H9 (cell line): ENCODE data around the gene ATP6V0A1. TPM values are rescaled to one million over a fixed set of nuclear protein-coding genes. Genes with fewer than 3 reads are reported as not detected.

Experiments used
- DNase-seq: peaks from one replicate; pipeline ENCODE4 v3.0.0-alpha.2; 2017
- H2AFZ ChIP-seq: one replicate; pipeline ENCODE4 v1.6.1; 2013; ENCODE audit warnings: mild to moderate bottlenecking, low read length, control low read depth, moderate library complexity
- H2AK5ac ChIP-seq: 2 replicates; pipeline ENCODE4 v1.6.1; 2013; ENCODE audit warnings: low read length, control low read depth, mixed read lengths; ENCODE audit not compliant: insufficient read length
- H2BK120ac ChIP-seq: one replicate; pipeline ENCODE4 v1.6.1; 2013; ENCODE audit warnings: low read depth, mild to moderate bottlenecking, low read length, control low read depth, inconsistent platforms; ENCODE audit not compliant: poor library complexity, severe bottlenecking
- H2BK12ac ChIP-seq: 2 replicates; pipeline ENCODE4 v1.6.1; 2013; ENCODE audit warnings: low read length, control low read depth, mixed read lengths, low read depth; ENCODE audit not compliant: insufficient read length
- H2BK15ac ChIP-seq: 2 replicates; pipeline ENCODE4 v1.6.1; 2013; ENCODE audit warnings: low read depth, low read length, control low read depth
- H2BK20ac ChIP-seq: one replicate; pipeline ENCODE4 v1.6.1; 2013; ENCODE audit warnings: low read depth, mild to moderate bottlenecking, low read length, control low read depth, inconsistent platforms; ENCODE audit not compliant: poor library complexity, severe bottlenecking
- H2BK5ac ChIP-seq: 2 replicates; pipeline ENCODE4 v1.6.1; 2013; ENCODE audit warnings: low read length, control low read depth, mixed read lengths; ENCODE audit not compliant: insufficient read length
- H3K14ac ChIP-seq: 2 replicates; pipeline ENCODE4 v1.6.1; 2013; ENCODE audit warnings: low read length, control low read depth; ENCODE audit not compliant: insufficient read depth
- H3K18ac ChIP-seq: 2 replicates; pipeline ENCODE4 v1.6.1; 2013; ENCODE audit warnings: low read depth, mild to moderate bottlenecking, mixed read lengths, low read length, control low read depth; ENCODE audit not compliant: insufficient read length
- H3K23ac ChIP-seq: 2 replicates; pipeline ENCODE4 v1.6.1; 2013; ENCODE audit warnings: low read length, control low read depth, mixed read lengths, low read depth; ENCODE audit not compliant: insufficient read length
- H3K23me2 ChIP-seq: 2 replicates; pipeline ENCODE4 v1.6.1; 2013; ENCODE audit warnings: low read depth, mild to moderate bottlenecking, mixed read lengths, low read length, control low read depth; ENCODE audit not compliant: insufficient read length, poor library complexity, severe bottlenecking
- H3K27ac ChIP-seq: 2 replicates; pipeline ENCODE4 v1.5.1; 2013; ENCODE audit warnings: low read length, control low read depth, mixed read lengths, low read depth; ENCODE audit not compliant: insufficient read length
- H3K27me3 ChIP-seq: 2 replicates; pipeline ENCODE4 v1.6.1; 2013; ENCODE audit warnings: low read length, control low read depth, inconsistent platforms; ENCODE audit not compliant: insufficient read depth
- H3K4ac ChIP-seq: 2 replicates; pipeline ENCODE4 v1.6.1; 2013; ENCODE audit warnings: low read depth, mild to moderate bottlenecking, control low read depth, inconsistent platforms, low read length, moderate library complexity
- H3K4me1 ChIP-seq: 2 replicates; pipeline ENCODE4 v1.6.1; 2013; ENCODE audit warnings: low read length, control low read depth, inconsistent platforms; ENCODE audit not compliant: insufficient read depth
- H3K4me2 ChIP-seq: 2 replicates; pipeline ENCODE4 v1.6.1; 2013; ENCODE audit warnings: low read length, control low read depth, mixed read lengths; ENCODE audit not compliant: insufficient read length, insufficient read depth
- H3K56ac ChIP-seq: 2 replicates; pipeline ENCODE4 v1.6.1; 2013; ENCODE audit warnings: low read depth, mild to moderate bottlenecking, mixed read lengths, low read length, control low read depth; ENCODE audit not compliant: insufficient read length
- H3K79me1 ChIP-seq: 2 replicates; pipeline ENCODE4 v1.6.1; 2013; ENCODE audit warnings: low read depth, mild to moderate bottlenecking, moderate library complexity, low read length, control low read depth, inconsistent platforms; ENCODE audit not compliant: insufficient read depth, poor library complexity, severe bottlenecking
- H3K79me2 ChIP-seq: 2 replicates; pipeline ENCODE4 v1.6.1; 2013; ENCODE audit warnings: low read length, control low read depth, inconsistent platforms; ENCODE audit not compliant: insufficient read depth
- H3K9ac ChIP-seq: 2 replicates; pipeline ENCODE4 v1.6.1; 2013; ENCODE audit warnings: low read length, control low read depth, mixed read lengths; ENCODE audit not compliant: insufficient read length; ENCODE audit errors: extremely low read depth
- H3K9me3 ChIP-seq: one replicate; pipeline ENCODE4 v1.6.1; 2013; ENCODE audit warnings: low read depth, low read length, inconsistent platforms; ENCODE audit not compliant: control insufficient read depth
- H3T11ph ChIP-seq: one replicate; pipeline ENCODE4 v1.6.1; 2013; ENCODE audit warnings: mild to moderate bottlenecking, low read length, control low read depth, inconsistent platforms
- H4K20me1 ChIP-seq: one replicate; pipeline ENCODE4 v1.6.1; 2013; ENCODE audit not compliant: control insufficient read depth, insufficient read length, insufficient read depth
- H4K5ac ChIP-seq: 2 replicates; pipeline ENCODE4 v1.6.1; 2013; ENCODE audit warnings: low read depth, mild to moderate bottlenecking, mixed read lengths, low read length, control low read depth; ENCODE audit not compliant: insufficient read length
- H4K8ac ChIP-seq: replicated peaks from 2 replicates; pipeline ENCODE4 v1.6.1; 2013; ENCODE audit warnings: low read length, control low read depth, mixed read lengths, low read depth; ENCODE audit not compliant: insufficient read length
- H4K91ac ChIP-seq: 2 replicates; pipeline ENCODE4 v1.6.1; 2013; ENCODE audit warnings: low read depth, mild to moderate bottlenecking, moderate library complexity, mixed read lengths, low read length, control low read depth; ENCODE audit not compliant: insufficient read length
- H3K27ac Mint-ChIP-seq, 3 experiments: 2 replicates in 2 of 3; 3 replicates in 1 of 3; pipeline ENCODE4 v1.8.0; 2020 to 2021; ENCODE audit warnings: mixed read lengths in 3 of 3, mild to moderate bottlenecking in 1 of 3, moderate library complexity in 1 of 3
- H3K27me3 Mint-ChIP-seq: 2 replicates; pipeline ENCODE4 v1.8.0; 2021; ENCODE audit warnings: low read depth, mild to moderate bottlenecking, moderate library complexity, mixed read lengths
- H3K36me3 Mint-ChIP-seq, 3 experiments: 2 replicates in 2 of 3; 3 replicates in 1 of 3; pipeline ENCODE4 v1.8.0; 2020 to 2021; ENCODE audit warnings: low read depth in 3 of 3, mixed read lengths in 3 of 3; ENCODE audit not compliant: insufficient read depth in 1 of 3
- H3K4me1 Mint-ChIP-seq, 2 experiments: 2 replicates each; pipeline ENCODE4 v1.8.0; 2020; ENCODE audit warnings: mixed read lengths in 2 of 2
- H3K4me3 Mint-ChIP-seq, 2 experiments: 2 replicates in 1 of 2; 3 replicates in 1 of 2; pipeline ENCODE4 v1.8.0; 2020 to 2021; ENCODE audit warnings: mild to moderate bottlenecking in 2 of 2, mixed read lengths in 2 of 2, moderate library complexity in 1 of 2
- H3K9me3 Mint-ChIP-seq, 2 experiments: 2 replicates in 1 of 2; 3 replicates in 1 of 2; pipeline ENCODE4 v1.8.0; 2020; ENCODE audit warnings: mild to moderate bottlenecking in 2 of 2, mixed read lengths in 2 of 2, moderate library complexity in 1 of 2
- CTCF ChIP-seq: fragments of 200-600 bp; sonication (generic); conservative IDR thresholded peaks from 3 replicates; pipeline ENCODE4 v1.8.0; 2021; ENCODE audit warnings: antibody characterized with exemption, mild to moderate bottlenecking
- WGBS: extraction: QIAGEN DNeasy Blood & Tissue Kit; methylation state at CpG from one replicate; pipeline ENCODE4 v1.1.7; 2013; ENCODE audit warnings: missing lambda C conversion rate, low lambda C conversion rate, mixed read lengths; ENCODE audit not compliant: insufficient read length; ENCODE audit errors: extremely low coverage; 5-methylcytosine and 5-hydroxymethylcytosine counted together
- total RNA-seq: library from RNA; stranded (reverse); gene quantifications from 2 replicates; pipeline ENCODE4 v1.2.1, GENCODE V29; 2021

The ATP6V0A1 gene
- total RNA-seq, 1 experiment from 2014 or later: 54.1 TPM

GRCh38 chr17:42514279-42514678, 55.6 kb downstream of the ATP6V0A1 start:
- no peak overlapping the region for H4K8ac ChIP-seq
- no peak overlapping the region for H3K23ac ChIP-seq
- no peak overlapping the region for H3K4me2 ChIP-seq
- H3K23me2 ChIP-seq: no peaks in the 10 kb centered on the region
- no peaks in the 10 kb centered on the region for H3K9me3 ChIP-seq
- Mint-ChIP-seq H3K36me3 (peaks cover 0 to 28% (median 24%) of the 10 kb centered on the region in 3 experiments; a peak in 4 of 7 replicates), H3K27ac (no peak overlapping the region), H3K9me3 (no peaks in the 10 kb centered on the region), H3K4me1 (peaks cover 6 to 19% of the 10 kb centered on the region in 2 experiments), H3K4me3 (no peak overlapping the region), H3K27me3 (peaks cover 2% of the 10 kb centered on the region; the same call in 1 of the 2 replicates)
- no peak overlapping the region for H3K9ac ChIP-seq
- no CpG with 5 or more reads among the region's 11 CpGs for WGBS
- no peak overlapping the region for H2BK15ac ChIP-seq
- no peak overlapping the region for H4K91ac ChIP-seq
- H4K20me1 ChIP-seq: no peaks in the 10 kb centered on the region
- no peak overlapping the region for H2BK12ac ChIP-seq
- H3K56ac ChIP-seq: no peak overlapping the region
- H2BK120ac ChIP-seq: no peak overlapping the region
- no peak overlapping the region for H3K18ac ChIP-seq
- no peak overlapping the region for H2BK5ac ChIP-seq
- H2AK5ac ChIP-seq: no peak overlapping the region
- no peaks in the 10 kb centered on the region for H3K79me1 ChIP-seq
- no peak for TF ChIP-seq CTCF
- DNase-seq: no peak
- H3K4ac ChIP-seq: no peak overlapping the region
- no peaks in the 10 kb centered on the region for H3K79me2 ChIP-seq
- H3K27me3 ChIP-seq: peaks cover 2% of the 10 kb centered on the region; the same call in 1 of the 2 replicates
- no peak overlapping the region for H2AFZ ChIP-seq
- H2BK20ac ChIP-seq: no peak overlapping the region
- peaks cover 2% of the 10 kb centered on the region; the same call in 1 of the 2 replicates for H3K4me1 ChIP-seq
- H4K5ac ChIP-seq: no peak overlapping the region
- no peak overlapping the region for H3K14ac ChIP-seq
- no peak overlapping the region for H3T11ph ChIP-seq
- H3K27ac ChIP-seq: no peak overlapping the region
